H1 (cell line): ENCODE data around the gene CHD9. TPM values are rescaled to one million over a fixed set of nuclear protein-coding genes. Genes with fewer than 3 reads are reported as not detected.

ENCODE experiments used
- CTCF ChIA-PET: fragments of 300-600 bp; sonication (Branson Sonifier 250); formaldehyde crosslinking; loops from one replicate; lab custom pipeline; 2021; ENCODE audit not compliant: partially characterized antibody; lab: Charles Lee
- POLR2A ChIA-PET: fragments of 300-600 bp; sonication (Branson Sonifier 250); formaldehyde crosslinking; loops from one replicate; lab custom pipeline; 2021; ENCODE audit warnings: inconsistent platforms; ENCODE audit not compliant: partially characterized antibody; lab: Charles Lee
- DNase-seq, 2 experiments: peaks; one replicate each; pipeline versions ENCODE4 v3.0.0 to v3.0.0-alpha.2; 2010 to 2022; ENCODE audit warnings: low spot score in 2 of 2, low read depth in 1 of 2, mixed read lengths in 1 of 2
- FAIRE-seq: peaks from 2 replicates; lab custom pipeline; 2011; peaks lifted over from hg19 to GRCh38; lab: Jason Lieb, UNC
- H2AFZ ChIP-seq: 2 replicates; pipeline ENCODE4 v1.8.1; 2012; ENCODE audit warnings: low read length, inconsistent platforms
- H2AK5ac ChIP-seq: 2 replicates; pipeline ENCODE4 v1.6.1; 2013; ENCODE audit warnings: low read depth, low read length
- H2BK120ac ChIP-seq: replicated peaks from 2 replicates; pipeline ENCODE3; 2013; ENCODE audit warnings: low read depth, low read length, inconsistent platforms
- H2BK12ac ChIP-seq: 2 replicates; pipeline ENCODE4 v1.6.1; 2013; ENCODE audit warnings: low read depth, low read length
- H2BK15ac ChIP-seq: 2 replicates; pipeline ENCODE4 v1.6.1; 2013; ENCODE audit warnings: low read length
- H2BK20ac ChIP-seq: 2 replicates; pipeline ENCODE4 v1.6.1; 2013; ENCODE audit warnings: low read length
- H2BK5ac ChIP-seq: 2 replicates; pipeline ENCODE4 v1.6.1; 2013; ENCODE audit warnings: low read depth, low read length
- H3K14ac ChIP-seq: 2 replicates; pipeline ENCODE4 v1.6.1; 2013; ENCODE audit warnings: inconsistent platforms; ENCODE audit not compliant: insufficient read length
- H3K18ac ChIP-seq: 2 replicates; pipeline ENCODE4 v1.6.1; 2013; ENCODE audit warnings: low read length; ENCODE audit errors: extremely low read depth
- H3K23ac ChIP-seq: 2 replicates; pipeline ENCODE4 v1.6.1; 2013; ENCODE audit warnings: inconsistent platforms; ENCODE audit not compliant: insufficient read length
- H3K23me2 ChIP-seq: 2 replicates; pipeline ENCODE4 v1.6.1; 2013; ENCODE audit warnings: low read depth, low read length
- H3K27ac ChIP-seq: 2 replicates; pipeline ENCODE4 v1.6.1; 2011; ENCODE audit warnings: low read depth, low read length, inconsistent platforms
- H3K27me3 ChIP-seq, 4 experiments: replicated peaks in 1 of 4; 1 replicate in 1 of 4; 2 replicates in 3 of 4; pipeline versions ENCODE4 v1.6.1 to v1.8.1; 2011 to 2013; ENCODE audit warnings: low read length in 3 of 4, mild to moderate bottlenecking in 3 of 4, inconsistent platforms in 2 of 4, mixed read lengths in 2 of 4, moderate library complexity in 1 of 4; ENCODE audit not compliant: control insufficient read depth in 3 of 4, insufficient read depth in 3 of 4; ENCODE audit errors: extremely low read depth in 1 of 4
- H3K36me3 ChIP-seq, 4 experiments: 2 replicates each; pipeline versions ENCODE4 v1.6.1 to v1.8.1; 2011 to 2013; ENCODE audit warnings: mild to moderate bottlenecking in 4 of 4, low read length in 3 of 4, moderate library complexity in 2 of 4, control low read depth in 1 of 4, inconsistent platforms in 1 of 4; ENCODE audit not compliant: insufficient read depth in 4 of 4, control insufficient read depth in 2 of 4
- H3K4ac ChIP-seq: replicated peaks from 2 replicates; pipeline ENCODE3; 2013; ENCODE audit warnings: low read length, low read depth, mixed read lengths, inconsistent platforms; ENCODE audit not compliant: insufficient read length
- H3K4me1 ChIP-seq, 4 experiments: replicated peaks in 1 of 4; 1 replicate in 1 of 4; 2 replicates in 3 of 4; pipeline versions ENCODE4 v1.6.1 to v1.8.1; 2011 to 2013; ENCODE audit warnings: low read length in 3 of 4, inconsistent platforms in 2 of 4, mixed read lengths in 1 of 4; ENCODE audit not compliant: insufficient read depth in 4 of 4, control insufficient read depth in 3 of 4
- H3K4me2 ChIP-seq, 2 experiments: 2 replicates each; pipeline versions ENCODE4 v1.6.1 to v1.8.1; 2011 to 2013; ENCODE audit warnings: low read depth in 2 of 2, low read length in 2 of 2, control low read depth in 1 of 2, inconsistent platforms in 1 of 2, mild to moderate bottlenecking in 1 of 2; ENCODE audit not compliant: insufficient read depth in 1 of 2
- H3K4me3 ChIP-seq, 4 experiments: fragments of 200-600, 300-600 bp in 1 of 4; sonication (generic), shearing (Covaris generic), sonication (Bioruptor Twin) in 1 of 4; 2 replicates each; pipeline versions ENCODE4 v1.5.1 to v1.8.1; 2011 to 2016; ENCODE audit warnings: low read length in 4 of 4, low read depth in 3 of 4, control low read depth in 2 of 4, inconsistent platforms in 2 of 4, mild to moderate bottlenecking in 2 of 4, mixed read lengths in 1 of 4, moderate library complexity in 1 of 4; ENCODE audit not compliant: insufficient read depth in 2 of 4; ENCODE audit errors: extremely low read depth in 1 of 4
- H3K56ac ChIP-seq: replicated peaks from 2 replicates; pipeline ENCODE3; 2013; ENCODE audit warnings: low read depth, mild to moderate bottlenecking, mixed read lengths, low read length, inconsistent platforms; ENCODE audit not compliant: insufficient read length
- H3K79me1 ChIP-seq: 2 replicates; pipeline ENCODE4 v1.6.1; 2013; ENCODE audit warnings: low read depth, low read length, control low read depth
- H3K79me2 ChIP-seq, 2 experiments: 2 replicates each; pipeline versions ENCODE4 v1.6.1 to v1.8.1; 2012 to 2013; ENCODE audit warnings: low read length in 2 of 2, mild to moderate bottlenecking in 2 of 2, inconsistent platforms in 1 of 2; ENCODE audit not compliant: insufficient read depth in 2 of 2, control insufficient read depth in 1 of 2
- H3K9ac ChIP-seq, 4 experiments: replicated peaks in 1 of 4; 1 replicate in 1 of 4; 2 replicates in 3 of 4; pipeline versions ENCODE4 v1.6.1 to v1.8.1; 2011 to 2013; ENCODE audit warnings: low read depth in 3 of 4, low read length in 3 of 4, control low read depth in 2 of 4, mild to moderate bottlenecking in 2 of 4, moderate library complexity in 2 of 4, inconsistent platforms in 1 of 4; ENCODE audit errors: extremely low read depth in 1 of 4
- H3K9me3 ChIP-seq, 2 experiments: 2 replicates each; pipeline versions ENCODE4 v1.6.1 to v1.8.1; 2012 to 2013; ENCODE audit warnings: mild to moderate bottlenecking in 2 of 2, moderate library complexity in 2 of 2, control low read depth in 1 of 2, inconsistent platforms in 1 of 2, low read depth in 1 of 2, low read length in 1 of 2, mixed read lengths in 1 of 2; ENCODE audit not compliant: insufficient read depth in 2 of 2
- H4K20me1 ChIP-seq, 2 experiments: replicated peaks in 1 of 2; 2 replicates each; pipeline versions ENCODE3 to v1.8.1; 2011 to 2013; ENCODE audit warnings: inconsistent platforms in 2 of 2, low read length in 2 of 2, mild to moderate bottlenecking in 1 of 2; ENCODE audit not compliant: insufficient read depth in 2 of 2, control insufficient read depth in 1 of 2
- H4K5ac ChIP-seq: 2 replicates; pipeline ENCODE4 v1.6.1; 2013; ENCODE audit warnings: low read length, low read depth, mixed read lengths, inconsistent platforms; ENCODE audit not compliant: insufficient read length
- H4K8ac ChIP-seq: 2 replicates; pipeline ENCODE4 v1.8.0; 2013; ENCODE audit warnings: mild to moderate bottlenecking, moderate library complexity, low read length, inconsistent platforms; ENCODE audit not compliant: insufficient read depth; ENCODE audit errors: extremely low read depth
- H4K91ac ChIP-seq: replicated peaks from 2 replicates; pipeline ENCODE3; 2013; ENCODE audit warnings: low read length, mixed read lengths, inconsistent platforms; ENCODE audit not compliant: insufficient read length
- BACH1 ChIP-seq: IDR thresholded peaks from 2 replicates; pipeline ENCODE4 v1.6.1; 2012; ENCODE audit warnings: low read length, improper control_type of control experiment
- YY1 ChIP-seq: IDR thresholded peaks from 2 replicates; pipeline ENCODE4 v1.6.1; 2011; ENCODE audit warnings: low read depth, mild to moderate bottlenecking, low read length
- WGBS, 2 experiments: shearing (Covaris generic) in 1 of 2; methylation state at CpG; one replicate each; pipeline versions ENCODE4 v1.1.6 to v1.1.7; 2013 to 2015; ENCODE audit warnings: low lambda C conversion rate in 2 of 2, mixed read lengths in 2 of 2, inconsistent platforms in 1 of 2, low coverage in 1 of 2, missing lambda C conversion rate in 1 of 2; ENCODE audit not compliant: insufficient replicate concordance in 2 of 2, insufficient coverage in 1 of 2, insufficient read length in 1 of 2; ENCODE audit errors: extremely low coverage in 1 of 2, missing lambda C conversion rate in 1 of 2; 5-methylcytosine and 5-hydroxymethylcytosine counted together
- polyA plus RNA-seq, 7 experiments: library from polyadenylated mRNA; depleted of rRNA in 3 of 7; stranded (reverse) in 5 of 7; unstranded in 2 of 7; fragments of >200 nt in 5 of 7; fragments of 200-250 nt in 2 of 7; gene quantifications; 1 replicate in 5 of 7; 2 replicates in 1 of 7; 4 replicates in 1 of 7; pipeline versions ENCODE4 v1.2.1 to v1.2.3, GENCODE V29; 2011 to 2013; ENCODE audit warnings: missing spikeins in 2 of 7, mixed read lengths in 2 of 7
- total RNA-seq: library from RNA; stranded (reverse); fragmentation: NEBNext Ultra II Directional; extraction: Animal tissue kit (Norgen Biotek cat#: 25700); gene quantifications from 2 replicates; pipeline ENCODE4 v1.2.1, GENCODE V29; 2021

Gene CHD9
- total and polyA plus RNA-seq, 2 of the 8 experiments (the other 6 are each of a cell fraction or from before 2014, with no cell fraction given), result 9.9 to 32.4 TPM

DNA sequence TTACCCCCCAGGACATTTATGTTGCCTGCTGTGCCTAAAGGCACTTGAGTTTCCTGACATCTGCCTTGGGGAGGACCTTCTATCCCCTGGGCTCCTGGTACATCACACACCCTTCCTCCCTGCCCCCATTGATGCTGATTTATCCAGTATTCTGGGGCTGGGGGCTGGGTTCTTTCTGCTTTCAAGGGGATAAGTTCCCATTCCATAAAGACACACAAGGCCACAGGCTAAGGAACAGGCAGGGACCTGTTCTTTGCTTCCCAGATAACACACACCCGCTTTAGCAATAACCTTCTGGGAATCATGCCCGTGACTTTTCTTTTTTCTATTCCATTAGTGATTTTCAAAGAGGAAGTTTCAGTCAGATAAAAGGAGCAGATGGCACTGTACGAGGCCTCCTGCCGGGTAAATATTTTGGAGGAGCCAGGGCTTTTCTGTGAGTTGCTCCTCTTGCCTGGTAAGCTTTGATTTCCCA is 30.6 kb downstream of the CHD9 start:
- no peak for DNase-seq
- Histone ChIP-seq H2BK120ac (no peak overlapping the region), H2BK12ac (no peak overlapping the region), H2BK15ac (no peak overlapping the region), H4K8ac (no peak overlapping the region), H3K4me2 (no peak overlapping the region; a peak in 1 of 4 replicates), H3K4me3 (no peak overlapping the region), H3K14ac (no peak overlapping the region), H3K79me1 (peaks cover 5% of the 10 kb centered on the region; the same call in 1 of the 2 replicates), H2BK5ac (no peak overlapping the region), H3K27me3 (no peaks in the 10 kb centered on the region; a peak in 1 of 7 replicates), H3K9me3 (no peaks in the 10 kb centered on the region), H4K20me1 (no peaks in the 10 kb centered on the region), H3K9ac (no peak overlapping the region), H3K4ac (no peak overlapping the region), H4K91ac (no peak overlapping the region), H3K79me2 (0 out of 4 replicates have a peak, but pooled peaks cover 0 to 6% of the 10 kb centered on the region in 2 experiments), H3K23ac (no peak overlapping the region), H3K18ac (no peak overlapping the region; the same call in 1 of the 2 replicates), H3K23me2 (no peaks in the 10 kb centered on the region), H3K36me3 (no peaks in the 10 kb centered on the region), H4K5ac (no peak overlapping the region), H2AK5ac (no peak overlapping the region), H3K4me1 (peaks cover 10 to 39% (median 32%) of the 10 kb centered on the region in 4 experiments), H3K56ac (no peak overlapping the region), H2BK20ac (no peak overlapping the region), H2AFZ (no peak overlapping the region), H3K27ac (no peak overlapping the region)
- TF ChIP-seq BACH1, result no peak
- no peak for TF ChIP-seq YY1
- 93% methylated on average over 4 of the region's 4 CpGs; no CpG with 5 or more reads in 1 of the 2 experiments for WGBS, 2 experiments
- CTCF ChIA-PET, result interaction anchor here (0.6 to 1.5 kb wide), 4 partner anchors 15 to 26 kb away, joined by 3 to 5 read pairs (median 4); no protein-coding TSS in a partner anchor
- POLR2A ChIA-PET, result interaction anchor here (0.8 kb wide), 1 partner anchor 23 kb away, joined by 3 read pairs; no protein-coding TSS in a partner anchor
- no peak for FAIRE-seq
